C4-2B (cell line): ENCODE data around the gene ZNF350.
"Not testable (repeated sequence)": the region's sequence is repeated elsewhere in the genome, so short reads cannot be mapped to it uniquely, and the experiment has no call there.

Source experiments
- CTCF ChIP-seq: fragments of 450-650 bp; conservative IDR thresholded peaks from 2 replicates; pipeline ENCODE4 v1.5.1; 2017; ENCODE audit warnings: mild to moderate bottlenecking
- ZFX ChIP-seq: fragments of 450-650 bp; IDR thresholded peaks from 2 replicates; pipeline ENCODE4 v1.6.1; 2017

DNA sequence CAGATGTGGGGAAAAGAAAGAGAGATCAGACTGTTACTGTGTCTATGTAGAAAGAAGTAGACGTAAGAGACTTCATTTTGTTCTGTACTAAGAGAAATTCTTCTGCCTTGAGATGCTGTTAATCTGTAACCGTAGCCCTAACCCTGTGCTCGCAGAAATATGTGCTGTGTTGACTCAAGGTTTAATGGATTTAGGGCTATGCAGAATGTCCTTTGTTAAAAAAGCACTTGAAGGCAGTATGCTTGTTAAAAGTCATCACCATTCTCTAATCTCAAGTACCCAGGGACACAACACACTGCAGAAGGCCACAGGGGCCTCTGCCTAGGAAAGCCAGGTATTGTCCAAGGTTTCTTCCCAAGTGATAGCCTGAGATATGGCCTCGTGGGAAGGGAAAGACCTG is 37.8 kb upstream of the ZNF350 start:
- TF ChIP-seq CTCF, ZFX: not testable (repeated sequence)
